ENCODE measurements around the gene SUGP1.

The SUGP1 gene

DNA sequence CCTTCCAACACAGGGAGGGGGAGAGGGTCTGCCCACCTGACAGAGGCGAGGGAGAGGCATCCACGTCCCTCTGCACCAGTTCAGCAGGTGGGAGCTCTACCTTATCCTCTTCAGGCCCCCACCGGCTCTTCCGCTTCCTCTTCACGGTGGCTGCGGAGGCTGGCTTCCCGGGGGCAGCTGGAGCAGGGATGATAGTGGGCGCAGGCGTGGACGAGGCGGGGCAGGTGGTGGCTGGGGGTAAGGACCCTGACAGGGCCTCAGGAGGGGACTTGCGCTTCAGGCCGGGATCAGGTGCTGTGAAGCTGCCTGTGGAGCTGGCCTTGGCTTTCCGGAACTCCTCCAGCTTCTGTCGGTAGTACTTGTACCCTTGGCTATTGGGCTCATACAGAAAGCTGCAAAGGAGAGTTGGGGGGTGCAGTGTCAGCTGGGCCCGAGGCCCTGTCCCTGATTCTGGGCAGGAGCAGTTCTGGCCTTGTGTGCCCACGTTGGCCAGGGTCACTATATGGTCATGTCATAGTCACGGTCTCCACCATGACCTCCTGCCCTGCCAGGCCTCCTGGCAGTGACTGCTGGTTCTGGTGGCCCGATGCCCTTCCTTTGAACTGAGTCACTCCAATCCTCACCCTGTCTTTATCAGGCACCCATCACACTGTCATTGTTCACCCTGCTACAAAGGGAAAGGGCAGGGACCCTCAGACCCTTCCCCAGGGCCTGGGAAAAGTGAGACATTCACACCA is 23.2 kb downstream of the SUGP1 start:
- no peak for DNase-seq

DNA sequence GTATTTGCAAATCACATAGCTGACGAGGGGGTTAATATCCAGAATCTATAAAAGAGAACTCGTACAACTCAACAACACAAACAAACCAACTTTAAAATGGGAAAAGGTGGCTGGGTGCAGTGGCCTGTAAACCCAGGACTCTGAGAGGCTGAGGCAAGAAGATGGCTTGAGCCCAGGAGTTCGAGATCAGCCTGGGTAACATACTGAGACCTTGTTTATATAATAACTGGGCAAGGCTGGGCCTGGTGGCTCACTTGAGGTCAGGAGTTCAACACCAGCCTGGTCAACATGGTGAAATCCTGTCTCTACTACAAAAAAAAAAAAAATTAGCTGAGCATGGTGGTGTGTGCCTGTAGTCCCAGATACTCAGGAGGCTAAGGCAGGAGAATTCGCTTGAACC is 25.4 kb downstream of the SUGP1 start:
- no peak for DNase-seq

DNA sequence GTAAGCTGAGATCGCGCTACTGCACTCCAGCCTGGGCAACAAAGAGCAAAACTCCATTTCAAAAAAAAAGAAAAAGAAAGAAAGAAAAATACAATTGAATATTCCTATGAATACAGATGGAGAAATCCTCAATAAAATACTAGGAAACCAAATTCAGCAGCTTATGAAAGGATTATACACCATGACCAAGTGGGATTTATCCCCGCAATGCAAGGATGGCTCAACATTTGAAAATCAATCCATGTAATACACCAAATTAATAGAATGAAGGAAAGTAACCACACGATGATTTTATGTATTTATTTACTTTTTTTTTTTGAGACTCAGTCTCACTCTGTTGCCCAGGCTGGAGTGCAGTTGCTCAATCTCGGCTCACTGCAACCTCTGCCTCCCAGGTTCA is 27.7 kb downstream of the SUGP1 start:
- no peak for DNase-seq

DNA sequence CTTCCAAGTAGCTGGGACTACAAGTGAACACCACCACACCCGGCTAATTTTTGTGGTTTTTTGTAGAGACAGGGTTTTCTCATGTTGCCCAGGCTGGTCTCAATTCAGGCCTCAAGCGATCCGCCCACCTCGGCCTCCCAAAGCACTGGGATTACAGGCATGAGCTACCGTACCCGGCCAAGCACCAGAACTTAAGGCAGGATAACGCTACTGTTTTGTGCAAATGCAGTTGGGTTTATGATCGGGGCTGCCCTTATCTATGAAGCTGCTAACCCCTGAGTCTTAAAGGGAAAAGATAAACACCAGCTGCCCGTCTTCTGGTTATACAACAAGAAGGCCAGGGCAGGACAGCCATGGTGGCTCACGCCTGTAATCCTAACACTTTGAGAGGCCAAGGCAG is 34.6 kb downstream of the SUGP1 start:
- no peak for DNase-seq

DNA sequence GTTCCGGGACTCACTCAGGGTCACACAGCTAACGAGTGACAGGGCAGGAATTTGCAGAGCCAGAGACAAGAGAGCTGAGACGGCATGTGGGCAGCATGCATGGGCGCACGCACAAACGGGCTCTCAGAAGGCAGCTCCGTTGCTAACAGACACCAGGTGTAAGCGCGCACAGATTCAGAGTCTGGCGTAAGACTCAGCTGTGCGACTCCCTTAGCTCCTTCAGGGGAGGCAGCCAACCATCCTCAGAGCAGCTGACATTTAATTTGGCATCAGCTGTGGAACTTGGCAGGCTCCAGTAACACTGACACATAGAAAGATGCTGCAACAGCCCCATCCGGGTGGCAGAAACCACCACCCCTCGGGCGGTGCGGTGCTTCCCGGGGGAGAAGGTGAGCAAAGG is 39.7 kb downstream of the SUGP1 start:
- DNase-seq = no peak

DNA sequence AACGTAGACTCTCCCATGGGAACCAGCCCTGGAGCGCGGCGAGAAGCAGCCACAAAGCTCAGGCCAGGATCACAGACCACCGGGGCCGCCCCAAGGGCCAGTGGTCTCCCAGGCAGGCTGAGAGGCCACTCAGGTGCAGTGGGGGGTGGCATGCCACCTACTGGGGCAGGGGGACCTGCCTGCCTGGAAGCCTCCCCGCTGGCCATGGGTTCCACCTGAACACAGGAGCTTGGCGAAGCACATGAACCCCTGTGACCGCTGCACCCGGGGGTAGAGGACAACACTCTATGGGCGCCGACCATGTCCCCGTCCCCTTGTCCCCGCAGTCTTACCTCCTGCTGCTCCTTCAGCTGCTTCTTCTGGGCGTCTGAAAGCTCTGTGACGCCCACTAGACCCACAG is 40.5 kb downstream of the SUGP1 start:
- DNase-seq = no peak

DNA sequence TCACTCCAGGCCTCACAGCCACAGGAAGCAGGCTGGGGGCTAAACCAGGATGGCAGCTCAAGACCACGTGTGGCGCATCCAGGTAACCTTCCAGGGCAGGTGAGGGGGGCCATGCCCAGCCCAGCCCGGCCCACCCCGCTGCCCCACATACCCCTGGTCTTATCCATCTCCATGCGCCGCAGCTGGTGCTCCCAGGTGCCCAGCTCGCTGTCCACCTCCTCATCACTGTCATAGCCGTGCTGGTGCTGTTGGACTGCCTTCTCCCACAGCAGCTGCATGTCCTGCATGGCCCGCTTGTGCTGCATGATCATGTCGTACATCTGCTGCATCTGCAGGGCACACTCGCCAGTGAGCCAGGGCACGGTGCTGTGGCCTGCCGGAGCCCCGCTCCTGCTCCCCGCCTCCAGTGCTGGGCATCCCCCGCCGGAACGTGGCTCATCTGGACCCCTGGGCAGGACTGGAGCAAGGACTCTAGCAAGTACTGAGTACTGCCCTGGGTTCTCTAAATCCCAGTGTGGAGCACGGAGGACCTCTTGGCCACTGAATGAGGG is 41.2 kb downstream of the SUGP1 start:
- DNase-seq = no peak

DNA sequence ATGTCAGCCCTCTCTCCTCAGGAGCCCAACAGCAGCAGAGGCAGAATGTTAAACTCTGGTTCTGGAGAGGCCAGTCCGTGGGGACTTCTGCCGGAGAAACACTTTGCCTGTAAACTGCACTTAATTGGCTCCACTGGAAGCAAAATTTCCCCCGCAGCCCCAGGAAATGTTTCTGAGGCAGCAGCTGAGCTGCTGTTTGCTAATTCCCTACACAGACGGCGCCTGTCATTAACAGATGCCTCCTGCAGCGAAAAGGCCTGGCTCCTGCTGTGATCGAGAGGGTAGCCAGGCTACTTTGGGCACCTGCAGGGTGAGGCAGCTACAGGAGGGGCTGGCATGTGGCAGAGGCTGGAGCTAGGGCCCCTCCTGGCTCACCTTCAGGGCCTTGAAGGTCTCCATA is 42.0 kb downstream of the SUGP1 start:
- DNase-seq = no peak

DNA sequence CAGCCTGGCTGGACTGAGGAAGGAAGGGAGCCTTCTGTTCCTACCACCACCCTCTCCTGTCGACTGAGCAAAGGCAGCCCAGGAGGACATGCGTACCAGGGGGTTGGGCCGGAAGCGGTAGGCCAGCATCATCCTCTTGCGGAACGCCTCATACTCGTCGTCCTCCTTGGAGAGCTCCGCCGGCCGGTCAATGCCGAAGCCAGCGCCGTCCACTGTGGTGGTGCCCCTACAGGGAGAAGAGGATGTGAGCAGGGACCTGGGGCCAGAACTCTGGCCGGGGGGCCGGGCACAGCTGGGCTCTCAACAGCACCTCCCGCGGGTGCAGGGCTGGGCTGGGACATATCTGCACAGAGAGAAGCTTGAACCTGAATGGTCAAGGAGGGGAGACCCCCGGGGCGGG is 43.5 kb downstream of the SUGP1 start:
- DNase-seq = no peak

DNA sequence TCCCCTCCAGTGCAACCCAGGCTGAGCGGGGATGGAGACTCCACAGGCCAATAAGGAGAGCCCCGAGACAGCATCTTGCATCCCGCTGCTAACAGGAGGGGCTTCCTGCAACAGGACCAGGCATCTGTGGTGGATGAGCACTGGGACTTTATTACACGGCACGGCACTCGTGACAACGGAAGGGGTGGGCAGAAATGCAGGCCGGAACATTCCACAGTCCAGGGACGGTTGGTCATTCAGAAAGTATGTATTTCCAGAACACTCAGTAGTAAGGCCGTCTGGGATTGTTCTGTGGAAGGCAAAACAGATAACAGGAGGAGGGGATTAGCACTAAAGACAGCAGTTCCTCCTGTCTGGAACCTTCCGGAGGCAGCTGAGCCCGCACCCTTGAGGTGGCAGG is 43.9 kb downstream of the SUGP1 start:
- DNase-seq = no peak

DNA sequence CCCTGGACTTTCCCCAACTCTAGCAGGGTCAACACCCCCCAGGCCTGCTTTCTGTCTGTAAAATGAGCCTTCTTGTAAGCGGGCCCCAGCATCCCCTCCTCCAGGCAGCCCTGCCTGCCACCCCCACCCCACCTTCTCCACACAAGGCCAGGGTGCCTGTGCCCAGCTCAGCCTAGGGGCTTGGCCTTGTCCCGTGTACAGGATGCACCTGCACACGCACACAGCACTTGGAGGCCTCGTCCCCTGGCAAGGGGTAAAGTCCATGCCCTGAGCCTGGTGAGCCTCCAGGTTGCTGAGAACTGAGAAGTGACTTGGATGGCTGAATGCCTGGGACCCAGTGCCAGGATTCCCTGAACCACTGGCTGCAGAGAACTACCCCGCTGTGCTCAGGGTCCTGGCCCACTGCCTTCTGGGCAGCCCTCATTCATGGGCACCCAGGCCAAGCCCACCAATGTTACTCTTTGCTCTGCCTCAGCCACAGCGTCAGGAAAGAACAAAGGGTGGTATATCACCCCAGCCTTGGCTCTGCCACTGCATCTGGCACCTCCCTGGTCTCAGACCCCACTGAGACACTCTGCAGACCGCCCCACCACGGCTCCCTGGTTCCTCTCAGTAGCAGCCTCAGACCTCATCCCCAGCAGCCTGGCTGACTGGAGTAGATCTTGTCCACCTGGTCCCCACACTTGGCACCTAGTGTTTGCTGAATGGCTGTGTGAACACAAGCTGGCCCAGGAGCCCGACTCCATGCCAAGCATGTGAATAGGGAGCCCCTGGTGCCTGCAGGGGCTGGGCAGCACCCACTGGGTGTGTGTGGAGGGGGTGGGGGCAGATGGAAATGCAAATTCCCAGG is 45.4 kb downstream of the SUGP1 start:
- DNase-seq = no peak

DNA sequence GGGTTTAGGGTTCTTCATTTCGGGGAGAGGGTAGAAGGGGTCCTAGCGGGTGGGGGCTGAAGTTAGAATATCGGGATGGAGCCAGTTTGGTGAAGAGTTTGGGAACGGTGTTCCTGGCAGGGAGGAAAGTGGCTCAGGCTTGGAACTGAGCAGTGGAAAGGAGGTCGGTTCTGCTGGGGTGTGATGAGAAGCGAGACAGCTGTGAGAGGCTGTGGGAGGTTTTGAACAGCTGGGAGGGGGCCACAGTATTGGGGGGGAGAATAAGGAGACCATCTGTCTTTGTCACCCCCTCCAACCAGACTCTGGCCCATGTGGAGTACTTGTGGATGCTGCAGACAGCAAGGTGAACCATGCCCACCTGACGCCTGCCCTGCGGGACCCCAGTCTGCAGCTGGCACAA is 46.2 kb downstream of the SUGP1 start:
- no peak for DNase-seq

DNA sequence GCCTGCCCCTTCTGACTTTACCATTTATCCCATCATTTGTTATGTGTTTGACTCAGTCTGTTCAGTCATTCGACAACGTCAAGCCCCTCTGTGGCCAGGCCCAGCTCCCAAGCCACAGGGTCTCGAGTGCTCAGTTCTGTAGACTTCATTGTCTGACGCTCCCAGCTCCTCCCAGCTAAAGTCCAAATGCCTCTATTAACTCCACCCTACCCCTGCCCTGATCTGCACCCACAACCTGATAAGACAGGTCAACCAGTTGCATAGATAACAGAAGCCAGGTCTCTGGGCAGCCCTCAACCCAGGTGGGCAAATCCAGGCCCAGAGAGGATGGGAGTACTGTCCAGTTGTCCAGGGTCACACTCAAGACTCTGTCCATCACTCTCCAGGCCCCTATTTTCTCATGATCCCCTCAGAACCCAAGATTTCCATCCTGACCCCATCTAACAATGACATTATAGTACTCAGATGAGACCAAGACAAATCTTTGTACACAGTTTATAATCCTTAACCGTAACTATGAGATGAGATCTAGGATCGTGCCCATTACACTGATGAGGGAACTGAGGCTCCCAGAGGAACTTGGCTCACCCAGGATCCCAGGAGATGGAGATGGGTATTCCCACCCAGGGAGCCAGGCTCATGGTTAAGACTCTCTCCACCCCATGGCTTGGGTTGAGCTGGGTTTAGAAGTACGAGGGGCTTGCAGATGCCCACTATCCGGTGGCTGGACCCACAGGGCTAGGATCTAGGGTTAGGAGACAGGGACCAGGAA is 48.3 kb downstream of the SUGP1 start:
- DNase-seq = no peak

DNA sequence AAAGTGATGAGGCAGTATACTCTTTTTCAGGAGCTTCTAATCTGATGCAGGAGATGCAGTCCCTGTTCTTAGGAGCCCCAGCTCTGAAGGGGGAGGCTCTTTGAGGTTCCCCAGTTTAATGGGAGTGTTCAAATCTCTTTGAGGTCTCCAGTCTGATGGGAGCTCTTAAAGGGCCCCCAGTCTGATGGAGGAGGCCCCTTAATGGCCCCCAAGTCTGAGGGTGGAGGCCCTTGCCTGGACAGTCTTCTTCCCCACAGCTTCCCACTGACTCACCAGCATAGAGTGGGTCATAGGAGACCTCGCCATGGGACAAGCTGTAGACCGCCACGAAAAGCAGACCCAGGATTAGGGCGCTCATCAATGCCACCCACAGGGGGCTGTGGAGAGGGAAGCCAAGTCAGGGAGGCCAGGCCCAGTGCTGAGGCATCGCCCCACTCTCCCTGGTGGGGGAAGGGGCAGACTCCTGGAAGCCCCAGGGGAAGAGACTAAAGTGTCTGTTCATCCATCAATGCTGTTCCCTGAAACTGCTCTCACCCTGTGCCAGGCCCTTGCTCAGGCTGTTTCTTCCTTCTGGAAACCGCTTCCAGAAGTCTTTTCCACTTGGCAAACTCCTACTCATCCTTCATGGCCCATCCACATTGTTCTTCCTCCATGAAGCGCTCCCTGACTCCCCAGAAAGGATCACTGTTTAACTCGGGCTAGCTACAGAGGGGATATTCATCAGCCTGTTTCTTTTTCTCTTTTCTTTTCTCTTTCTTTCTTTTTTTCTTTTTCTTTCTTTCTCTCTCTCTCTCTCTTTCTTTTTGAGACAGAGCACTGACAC is 49.3 kb downstream of the SUGP1 start:
- DNase-seq = no peak

DNA sequence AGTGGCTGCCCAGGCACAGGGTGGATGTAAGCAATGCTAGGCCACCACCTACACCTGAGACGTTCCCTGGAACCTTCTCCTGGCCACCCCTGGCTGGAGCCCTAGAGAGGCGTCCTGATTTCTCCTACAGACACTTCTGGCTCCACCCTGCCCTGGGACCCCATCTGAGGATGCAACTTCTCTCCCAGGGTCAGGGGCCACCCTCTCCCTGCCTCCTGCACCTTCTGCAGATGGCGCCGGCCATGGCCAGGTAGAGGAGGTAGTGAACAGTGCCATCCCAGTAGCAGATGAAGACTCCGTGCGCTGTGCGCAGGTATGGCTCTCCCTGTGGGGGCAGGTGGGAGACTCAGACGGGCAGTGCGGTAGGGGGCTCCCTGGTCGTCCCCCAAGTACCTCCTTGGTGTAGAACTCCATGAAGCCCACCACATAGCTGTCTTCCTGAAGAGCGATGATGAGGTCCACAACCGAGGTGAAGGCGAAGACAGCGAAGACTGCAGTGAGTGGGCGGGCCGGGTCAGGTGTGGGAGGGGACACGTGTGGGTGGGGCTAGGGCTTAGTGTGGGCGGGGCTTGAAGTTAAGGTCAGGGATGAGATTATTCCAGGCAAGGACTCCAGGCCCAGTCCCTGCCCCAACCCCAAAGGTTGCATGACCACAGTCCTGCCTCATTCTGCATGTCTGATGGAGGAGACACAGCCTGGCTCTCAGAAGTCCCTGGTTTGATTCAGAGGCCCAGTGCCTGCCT is 50.2 kb downstream of the SUGP1 start:
- DNase-seq = no peak

DNA sequence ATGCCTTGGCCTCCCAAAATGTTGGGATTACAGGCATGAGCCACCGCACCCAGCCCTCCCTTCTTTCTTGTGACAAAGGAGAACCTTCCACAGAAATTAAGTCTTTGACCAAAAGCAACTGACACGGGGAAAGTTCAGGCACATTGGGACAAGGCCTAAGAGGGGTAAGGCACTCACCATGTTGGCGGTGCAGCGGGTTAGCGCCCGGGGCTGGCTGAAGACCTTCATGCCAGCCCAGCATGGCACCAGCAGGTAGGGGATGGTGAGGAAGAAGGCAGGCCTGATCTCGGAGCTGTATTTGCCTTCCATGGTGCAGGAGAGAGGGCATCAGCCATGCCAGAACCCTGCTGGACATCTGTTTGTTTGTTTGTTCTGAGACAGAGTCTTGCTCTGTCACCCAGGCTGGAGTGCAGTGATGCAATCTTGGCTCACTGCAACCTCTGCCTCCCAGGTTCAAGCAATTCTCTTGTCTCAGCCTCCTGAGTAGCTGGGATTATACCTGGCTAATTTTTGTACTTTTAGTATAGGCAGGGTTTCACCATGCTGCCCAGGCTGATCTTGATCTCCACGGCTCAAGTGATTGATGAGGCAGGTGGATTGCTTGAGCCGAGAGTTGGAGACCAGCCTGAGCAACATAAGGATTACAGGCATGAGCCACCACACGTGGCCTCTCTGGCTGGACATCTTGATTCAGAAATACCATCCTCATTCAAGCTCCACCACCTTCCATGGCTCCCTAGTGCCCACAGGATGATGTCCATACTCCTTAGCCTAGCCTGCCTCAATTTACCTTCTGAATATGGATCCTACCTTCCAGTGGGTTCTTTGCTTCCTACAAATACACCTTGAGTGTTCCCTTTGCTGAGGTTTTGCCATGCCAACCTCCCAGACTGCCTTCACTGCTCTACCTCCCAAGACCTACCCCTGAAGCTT is 51.6 kb downstream of the SUGP1 start:
- no peak for DNase-seq

DNA sequence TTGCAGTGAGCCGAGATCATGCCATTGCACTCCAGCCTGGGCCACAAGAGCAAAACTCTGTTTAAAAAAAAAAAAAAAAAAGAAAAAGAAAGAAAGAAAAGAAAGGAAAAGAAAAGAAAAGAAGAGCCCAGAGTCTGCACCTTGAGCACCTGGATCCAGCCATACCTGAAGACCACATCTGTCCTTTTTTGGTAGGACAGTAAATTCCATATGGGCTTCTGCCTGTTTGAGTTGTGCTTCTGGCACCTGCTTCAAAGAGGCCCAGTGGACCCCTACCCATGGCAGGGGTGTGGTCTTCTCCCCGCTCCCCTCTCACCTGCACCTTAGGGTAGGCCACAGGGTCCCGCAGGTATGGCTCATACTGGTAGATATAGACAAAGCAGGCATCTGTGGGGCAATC is 53.0 kb downstream of the SUGP1 start:
- no peak for DNase-seq

DNA sequence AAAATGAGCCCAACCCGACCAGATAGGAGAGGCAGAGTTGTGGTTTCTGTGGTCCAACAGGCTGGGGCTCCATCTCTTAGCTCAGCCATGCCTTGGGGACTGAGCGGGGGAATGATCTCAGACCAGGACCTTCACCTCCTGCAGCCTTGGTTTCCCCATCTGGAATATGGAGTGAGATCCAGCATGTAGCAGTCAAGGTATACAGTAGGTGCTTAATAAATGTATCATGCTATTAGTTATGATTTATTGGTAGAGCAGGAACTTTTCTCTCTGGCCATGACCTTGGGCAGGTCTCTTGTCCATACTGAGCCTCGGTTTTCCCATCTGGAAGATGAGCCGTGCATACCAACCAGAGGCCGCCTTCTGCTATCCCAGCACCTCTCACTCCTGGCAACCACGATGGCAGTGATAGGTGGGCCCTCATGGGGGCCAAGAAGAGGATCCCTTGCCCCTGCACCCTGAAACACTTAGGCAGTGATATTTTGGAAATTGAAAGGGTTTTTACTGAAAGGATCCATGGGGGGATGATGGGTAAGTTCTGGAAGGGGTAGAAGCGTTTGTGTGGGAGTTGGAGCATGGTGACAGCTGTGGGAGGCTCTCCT is 56.3 kb downstream of the SUGP1 start:
- no peak for DNase-seq

DNA sequence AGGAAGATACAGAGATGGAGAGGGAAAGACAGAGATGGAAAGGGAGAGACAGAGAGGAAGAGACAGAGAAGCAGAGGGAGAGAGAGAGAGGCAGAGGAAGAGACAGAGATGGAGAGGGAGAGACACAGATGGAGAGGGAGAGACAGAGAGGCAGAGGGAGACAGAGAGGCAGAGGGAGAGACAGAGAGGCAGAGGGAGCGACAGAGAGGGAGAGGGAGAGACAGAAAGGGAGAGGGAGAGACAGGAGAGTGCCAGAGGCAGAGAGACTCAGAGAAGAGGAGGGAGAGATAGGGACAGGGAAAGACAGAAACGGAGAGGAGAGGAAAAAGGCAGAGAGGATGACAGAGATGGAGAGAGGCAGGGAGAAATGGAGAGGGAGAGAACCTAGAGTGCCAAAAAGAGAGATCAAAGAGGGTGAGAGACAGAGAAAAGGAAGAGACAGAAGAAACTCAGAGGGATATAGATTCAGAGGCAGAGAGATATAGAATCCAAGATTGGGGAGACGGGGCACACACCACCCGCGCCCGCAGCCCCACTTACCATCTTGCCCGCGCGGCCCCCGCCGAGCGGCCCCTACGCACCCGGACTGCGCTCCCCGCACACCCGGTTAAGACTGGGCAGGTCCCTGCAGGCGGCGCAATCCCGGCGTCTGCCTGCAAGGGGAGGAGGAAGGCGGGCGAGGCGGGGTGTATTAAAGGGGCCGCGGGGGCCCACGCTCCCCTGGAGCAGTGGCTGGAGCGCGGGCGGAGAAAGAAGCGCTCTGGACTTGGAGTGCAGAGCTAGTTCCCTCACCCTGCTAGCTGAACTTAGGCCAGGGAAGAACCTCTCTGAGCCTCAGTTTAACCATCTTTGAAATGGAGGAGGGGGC is 57.9 kb downstream of the SUGP1 start:
- no peak for DNase-seq

Measured in NCI-H2029 treated with DMSO at 0.1 percent for 48 hours (cell line).